Stomach (tissue), 4 donors: ENCODE measurements around the gene CABLES2.

ENCODE experiments used
- EP300 ChIP-seq: sonication (generic); formaldehyde crosslinking; IDR thresholded peaks from one replicate; pipeline ENCODE4 v1.6.1; 2017; ENCODE audit warnings: antibody characterized with exemption
- POLR2A ChIP-seq, 4 donors: fragments of 450-650 bp; IDR thresholded peaks; one replicate each; pipeline ENCODE4 v1.6.1; 2016; ENCODE audit warnings: antibody characterized with exemption in 4 of 4, control low read depth in 2 of 4, mild to moderate bottlenecking in 1 of 4, moderate library complexity in 1 of 4
- POLR2AphosphoS5 ChIP-seq, 3 donors: sonication (generic); formaldehyde crosslinking; IDR thresholded peaks; one replicate each; pipeline ENCODE4 v1.6.1; 2016; ENCODE audit warnings: antibody characterized with exemption in 3 of 3
- TF ChIP-seq, protein P1 (sequence below), 7 experiments: fragments of 450-650 bp in 4 of 7; fragments of 200-600 bp in 3 of 7; sonication (generic) in 3 of 7; IDR thresholded peaks; one replicate each; pipeline ENCODE4 v1.5.1; 2016 to 2019; ENCODE audit warnings: antibody characterized with exemption in 7 of 7, control low read depth in 2 of 7, mild to moderate bottlenecking in 1 of 7

DNA sequence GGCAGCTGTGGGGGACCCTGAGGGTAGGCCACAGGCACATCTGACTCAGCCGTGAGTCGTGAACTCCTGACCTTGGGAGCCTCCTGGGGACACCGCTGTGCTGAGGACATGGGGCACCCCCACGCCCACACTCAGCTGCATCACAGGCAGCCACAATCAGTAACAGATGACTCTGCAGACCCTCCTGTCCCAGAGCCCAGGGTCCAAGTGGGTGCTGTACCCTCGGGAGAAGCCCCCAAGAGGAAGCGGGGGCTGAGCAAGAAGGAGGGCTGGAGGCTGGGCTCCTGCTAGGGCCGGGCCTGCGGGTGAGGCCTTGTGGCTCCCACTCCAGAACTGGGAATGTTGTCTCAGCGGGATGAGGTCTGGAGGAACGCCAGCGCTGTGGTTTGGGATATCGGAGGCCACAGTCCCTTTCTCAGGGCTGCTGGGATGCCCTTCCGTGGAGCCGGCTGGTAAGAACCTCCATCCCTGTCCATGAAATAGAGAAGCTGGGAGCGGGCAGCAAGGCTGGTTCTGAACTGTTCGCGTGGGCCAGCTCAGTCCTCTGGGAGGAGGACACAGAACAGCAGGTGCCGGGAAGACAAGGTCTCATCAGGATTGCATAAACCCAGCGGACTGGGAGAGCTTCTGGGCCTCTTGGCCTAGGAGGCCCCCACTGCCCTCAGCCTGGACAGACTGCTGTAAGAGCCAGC, 36.8 kb downstream of the CABLES2 start:
- TF ChIP-seq, protein P1, sequence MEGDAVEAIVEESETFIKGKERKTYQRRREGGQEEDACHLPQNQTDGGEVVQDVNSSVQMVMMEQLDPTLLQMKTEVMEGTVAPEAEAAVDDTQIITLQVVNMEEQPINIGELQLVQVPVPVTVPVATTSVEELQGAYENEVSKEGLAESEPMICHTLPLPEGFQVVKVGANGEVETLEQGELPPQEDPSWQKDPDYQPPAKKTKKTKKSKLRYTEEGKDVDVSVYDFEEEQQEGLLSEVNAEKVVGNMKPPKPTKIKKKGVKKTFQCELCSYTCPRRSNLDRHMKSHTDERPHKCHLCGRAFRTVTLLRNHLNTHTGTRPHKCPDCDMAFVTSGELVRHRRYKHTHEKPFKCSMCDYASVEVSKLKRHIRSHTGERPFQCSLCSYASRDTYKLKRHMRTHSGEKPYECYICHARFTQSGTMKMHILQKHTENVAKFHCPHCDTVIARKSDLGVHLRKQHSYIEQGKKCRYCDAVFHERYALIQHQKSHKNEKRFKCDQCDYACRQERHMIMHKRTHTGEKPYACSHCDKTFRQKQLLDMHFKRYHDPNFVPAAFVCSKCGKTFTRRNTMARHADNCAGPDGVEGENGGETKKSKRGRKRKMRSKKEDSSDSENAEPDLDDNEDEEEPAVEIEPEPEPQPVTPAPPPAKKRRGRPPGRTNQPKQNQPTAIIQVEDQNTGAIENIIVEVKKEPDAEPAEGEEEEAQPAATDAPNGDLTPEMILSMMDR (IDR thresholded peaks at IDR 0.05), result no peak
- TF ChIP-seq EP300, result no peak
- no peak for TF ChIP-seq POLR2A (IDR thresholded peaks at IDR 0.05)
- no peak for TF ChIP-seq POLR2AphosphoS5 (IDR thresholded peaks at IDR 0.05)
